HepG2 (cell line): Measurements from ENCODE around the gene IRF4. TPM values are rescaled to one million over a fixed set of nuclear protein-coding genes. Genes with fewer than 3 reads are reported as not detected.

ENCODE experiments used
- ATAC-seq: fragments of 200-7000 bp; cut with Tn5 transposase; 3 replicates; pipeline ENCODE4 v1.9.1; 2020; ENCODE audit warnings: mild to moderate bottlenecking, moderate library complexity
- BruUV-seq: library from RNA; stranded (reverse); fragments of 400-500 nt; replicated peaks from 2 replicates; lab custom pipeline; 2021; lab: Mats Ljungman, UMichigan
- CTCF ChIA-PET: fragments of 300-600 bp; formaldehyde crosslinking; extraction: SDS; loops from one replicate; lab custom pipeline; 2021; ENCODE audit warnings: low total read pairs, inconsistent platforms, low intra/inter-chr PET ratio; lab: Yijun Ruan, JAX
- POLR2A ChIA-PET: fragments of 350-600 bp; sonication (Branson Sonifier 250); formaldehyde crosslinking; loops from one replicate; lab custom pipeline; 2020; ENCODE audit warnings: antibody characterized with exemption, inconsistent platforms; lab: Yijun Ruan, JAX
- DNase-seq: peaks from one replicate; pipeline ENCODE4 v3.0.0-alpha.2; 2015; ENCODE audit warnings: low spot score
- FAIRE-seq: peaks from 3 replicates; lab custom pipeline; 2011; peaks lifted over from hg19 to GRCh38; lab: Jason Lieb, UNC
- H2AFZ ChIP-seq: one replicate; pipeline ENCODE4 v1.6.1; 2011; ENCODE audit warnings: low read length, inconsistent platforms
- H3K27ac ChIP-seq: fragments of 300-600 bp; 3 replicates; pipeline ENCODE4 v1.8.0; 2011; ENCODE audit warnings: mixed run types, mild to moderate bottlenecking, mixed read lengths, low read length, inconsistent platforms; ENCODE audit not compliant: insufficient read depth; ENCODE audit errors: extremely low read length
- H3K27me3 ChIP-seq, 2 experiments: fragments of 200-600 bp in 1 of 2; 2 replicates in 1 of 2; 3 replicates in 1 of 2; pipeline versions ENCODE4 v1.6.0 to v1.8.0; 2011; ENCODE audit warnings: low read length in 2 of 2, mild to moderate bottlenecking in 2 of 2, moderate library complexity in 2 of 2, inconsistent platforms in 1 of 2; ENCODE audit not compliant: insufficient read depth in 2 of 2, control insufficient read depth in 1 of 2
- H3K36me3 ChIP-seq, 2 experiments: fragments of 200-600 bp in 1 of 2; replicated peaks in 1 of 2; 2 replicates in 1 of 2; 3 replicates in 1 of 2; pipeline versions ENCODE4 v1.5.1 to v1.8.0; 2011; ENCODE audit warnings: low read length in 2 of 2, inconsistent platforms in 1 of 2; ENCODE audit not compliant: insufficient read depth in 2 of 2, control insufficient read depth in 1 of 2
- H3K4me1 ChIP-seq: 2 replicates; pipeline ENCODE4 v1.5.1; 2012; ENCODE audit warnings: low read length, inconsistent platforms; ENCODE audit not compliant: insufficient read depth
- H3K4me2 ChIP-seq: 2 replicates; pipeline ENCODE4 v1.6.0; 2011; ENCODE audit warnings: low read depth, low read length, inconsistent platforms
- H3K4me3 ChIP-seq, 3 experiments: fragments of 200-600 bp in 1 of 3; sonication (generic), shearing (Covaris generic) in 1 of 3; replicated peaks in 1 of 3; 2 replicates each; pipeline ENCODE4 v1.5.1; 2011 to 2016; ENCODE audit warnings: low read length in 3 of 3, inconsistent platforms in 2 of 3, low read depth in 2 of 3, mild to moderate bottlenecking in 2 of 3, control low read depth in 1 of 3, mixed read lengths in 1 of 3; ENCODE audit not compliant: insufficient read depth in 1 of 3
- H3K79me2 ChIP-seq: one replicate; pipeline ENCODE4 v1.6.1; 2011; ENCODE audit warnings: low read length, inconsistent platforms; ENCODE audit not compliant: insufficient read depth
- H3K9ac ChIP-seq: 2 replicates; pipeline ENCODE4 v1.6.0; 2011; ENCODE audit warnings: mild to moderate bottlenecking, low read depth, low read length, inconsistent platforms; ENCODE audit not compliant: insufficient read depth
- H3K9me3 ChIP-seq: 2 replicates; pipeline ENCODE4 v1.5.1; 2012; ENCODE audit warnings: mild to moderate bottlenecking, low read length
- H4K20me1 ChIP-seq: 2 replicates; pipeline ENCODE4 v1.6.0; 2011; ENCODE audit warnings: inconsistent platforms, mild to moderate bottlenecking, low read length, moderate library complexity; ENCODE audit not compliant: insufficient read depth
- CEBPB ChIP-seq: IDR thresholded peaks from 2 replicates; pipeline ENCODE4 v1.6.1; 2011; ENCODE audit warnings: low read depth, low read length, improper control_type of control experiment, borderline replicate concordance
- EZH2 ChIP-seq: conservative IDR thresholded peaks from 2 replicates; pipeline ENCODE4 v1.6.1; 2012; ENCODE audit warnings: mild to moderate bottlenecking, low read depth, low read length, moderate library complexity
- ZFX ChIP-seq: sonication (generic); formaldehyde crosslinking; IDR thresholded peaks from 2 replicates; pipeline ENCODE4 v1.4.0; 2020; ENCODE audit warnings: mild to moderate bottlenecking, low read depth, missing genetic modification reagents, moderate library complexity
- ZNF800 ChIP-seq: sonication (generic); formaldehyde crosslinking; IDR thresholded peaks from 2 replicates; pipeline ENCODE4 v1.4.0; 2020; ENCODE audit warnings: missing genetic modification reagents
- WGBS: methylation state at CpG from one replicate; pipeline ENCODE4 v1.1.6; 2017; ENCODE audit warnings: low lambda C conversion rate; 5-methylcytosine and 5-hydroxymethylcytosine counted together
- in situ Hi-C: cut with HindIII; loops from 2 replicates; pipeline ENCODE4 v1.10.0; 2017; ENCODE audit warnings: low pct_unique_long_range_greater_than_20kb; ENCODE audit not compliant: extremely low pct_ligation_motif_present
- intact Hi-C: fragments of 100-400 bp; cut with micrococcal nuclease; formaldehyde crosslinking; loops from one replicate; pipeline ENCODE4 v1.10.0; 2022; ENCODE audit not compliant: unreplicated experiment
- polyA plus RNA-seq, 8 experiments: library from polyadenylated mRNA; depleted of rRNA in 3 of 8; stranded (reverse) in 7 of 8; unstranded in 1 of 8; fragments of >200 nt; fragmentation: Illumina TruSeq in 4 of 8; extraction: Trizol in 4 of 8; gene quantifications; 2 replicates each; pipeline versions ENCODE4 v1.2.1 to v1.2.3, GENCODE V29; 2011 to 2016; ENCODE audit warnings: low read depth in 4 of 8, missing spikeins in 1 of 8, mixed read lengths in 1 of 8; ENCODE audit not compliant: insufficient read depth in 1 of 8
- total RNA-seq, 5 experiments: library from RNA; depleted of rRNA; stranded (reverse); fragments of >200 nt; fragmentation: Illumina TruSeq; extraction: Trizol; gene quantifications; 2 replicates each; pipeline ENCODE4 v1.2.3, GENCODE V29; 2016; ENCODE audit warnings: low read depth in 1 of 5

Gene IRF4
- total and polyA plus RNA-seq, 2 of the 13 experiments (the other 11 are each of a cell fraction or from before 2014, with no cell fraction given) = 0.07 to 0.09 TPM

GRCh38 chr6:452301-453067 is 60.9 kb downstream of the IRF4 start:
- intact Hi-C loops = no loop called here
- no peaks in the 10 kb centered on the region; the same call in 1 of the 2 replicates for H4K20me1 ChIP-seq
- no peaks in the 10 kb centered on the region for H3K79me2 ChIP-seq
- no peak for FAIRE-seq
- ATAC-seq = no peak
- peaks cover 6 to 61% of the 10 kb centered on the region in 2 experiments; a peak in 4 of 5 replicates for H3K27me3 ChIP-seq
- no peaks in the 10 kb centered on the region for H3K4me1 ChIP-seq
- 19% methylated on average over 9 of the region's 9 CpGs for WGBS
- no peaks in the 10 kb centered on the region for H3K9me3 ChIP-seq
- 0 out of 2 replicates have a peak, but pooled peaks have one; percentile 6 for TF ChIP-seq CEBPB
- no peak for TF ChIP-seq ZNF800 (CRISPR knock-in tag)
- ChIA-PET POLR2A (no interaction called here), CTCF (no interaction called here)
- no peak overlapping the region for H3K27ac ChIP-seq
- no peak overlapping the region for H3K4me3 ChIP-seq
- in situ Hi-C loops = no loop called here
- H3K36me3 ChIP-seq = no peaks in the 10 kb centered on the region
- no peak overlapping the region for H3K4me2 ChIP-seq
- no peak overlapping the region for H3K9ac ChIP-seq
- no peak for DNase-seq
- H2AFZ ChIP-seq = no peak overlapping the region
- no TSS peak for BruUV-seq

GRCh38 chr6:453152-453551 is 61.6 kb downstream of the IRF4 start:
- POLR2A ChIA-PET = no interaction called here
- Histone ChIP-seq H3K4me2 (no peak overlapping the region), H4K20me1 (no peaks in the 10 kb centered on the region; the same call in 1 of the 2 replicates), H3K4me3 (no peak overlapping the region), H3K27me3 (peaks cover 5 to 55% of the 10 kb centered on the region in 2 experiments; a peak in 4 of 5 replicates), H3K9me3 (no peaks in the 10 kb centered on the region), H3K27ac (no peak overlapping the region)
- DNase-seq (no peak), ATAC-seq (no peak; the same call in 1 of the 3 replicates)
- CTCF ChIA-PET = no interaction called here
- no peak for TF ChIP-seq ZFX (CRISPR knock-in tag)
- TF ChIP-seq EZH2 = 0 out of 2 replicates have a peak, but pooled peaks have one; percentile 52
- TF ChIP-seq, all 625 proteins: peak for 1
- no TSS peak for BruUV-seq
- in situ Hi-C loops = no loop called here
- no peaks in the 10 kb centered on the region for H3K36me3 ChIP-seq
- H3K79me2 ChIP-seq = no peaks in the 10 kb centered on the region
- FAIRE-seq = no peak
- H3K4me1 ChIP-seq = no peaks in the 10 kb centered on the region
- intact Hi-C loops = no loop called here
- no peak overlapping the region for H2AFZ ChIP-seq
- 28% methylated on average over 11 of the region's 13 CpGs for WGBS
- no peak overlapping the region for H3K9ac ChIP-seq
